NOMO-1 treated with dmso at 0.1 percent for 144 hours (cell line): ENCODE data around the gene DLG2.

Source experiments
- DNase-seq: peaks from one replicate; lab custom pipeline; 2025; ENCODE audit not compliant: unreplicated experiment; lab: John Stamatoyannopoulos, UW

The DLG2 gene

DNA sequence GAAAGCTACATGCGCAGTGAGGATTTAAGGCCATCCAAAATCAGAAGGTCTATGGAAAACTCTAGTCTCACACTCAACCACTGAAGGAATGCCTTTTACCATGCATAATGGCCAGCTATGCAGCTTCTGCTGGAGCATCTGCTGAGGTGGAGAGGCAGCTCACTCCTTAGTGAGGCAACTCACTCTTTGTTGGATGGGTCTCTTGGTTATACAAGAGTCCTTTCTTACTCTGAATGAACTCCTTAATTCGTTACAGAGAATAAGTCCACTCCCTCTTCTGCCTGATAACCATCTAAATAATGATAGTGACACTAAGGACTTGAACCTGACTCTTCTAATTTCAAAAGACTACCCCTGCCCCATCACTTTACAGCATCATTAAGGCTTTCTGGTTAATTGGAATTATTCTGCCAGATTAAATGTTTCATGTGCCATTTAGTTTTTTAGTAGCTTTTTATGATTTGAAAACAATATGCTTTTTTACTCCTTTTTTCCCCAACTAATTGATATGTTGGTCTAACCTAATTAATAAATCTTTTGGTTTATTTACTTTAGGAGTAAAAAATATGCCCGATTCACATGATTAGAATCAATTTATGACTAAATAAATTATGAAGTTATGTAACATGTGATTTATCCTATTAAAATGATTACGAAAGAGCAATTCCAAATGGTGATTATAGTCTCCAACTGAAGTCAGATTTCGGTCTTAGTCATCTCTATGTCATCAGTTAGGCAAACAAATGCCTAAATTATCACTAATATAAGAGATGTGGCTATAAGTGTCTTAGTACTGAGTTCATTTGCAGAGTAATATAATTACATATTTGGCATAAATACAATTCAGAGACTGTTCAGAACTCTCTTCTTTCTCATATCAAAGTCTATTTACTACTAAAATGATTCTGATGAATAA lies 2054.3 kb downstream of the DLG2 start:
- DNase-seq: no peak

- no peak for DNase-seq
These were observed 2055.8 kb downstream of the DLG2 start for GRCh38 chr11:83571302-83571701.

GRCh38 chr11:83569134-83569805 lies 2057.9 kb downstream of the DLG2 start:
- no peak for DNase-seq

DNA sequence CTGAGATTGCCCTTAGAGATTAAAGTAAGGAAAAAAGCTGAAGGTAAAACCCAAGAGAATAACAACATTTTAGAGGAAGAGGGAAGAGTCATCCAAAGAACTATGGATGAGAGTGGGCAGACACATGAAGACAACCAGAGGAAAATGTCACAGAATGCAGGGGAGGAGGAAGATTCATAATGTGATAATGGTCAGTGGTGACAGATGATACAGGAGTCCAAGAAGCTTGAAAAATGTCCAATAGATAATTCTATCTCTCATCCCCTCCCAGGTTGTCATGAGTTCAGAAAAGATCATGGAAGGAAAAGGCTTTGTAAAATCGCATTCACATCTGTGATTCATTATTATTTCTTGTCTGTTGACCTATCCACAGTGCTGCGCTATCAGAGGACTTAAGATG lies 2058.6 kb downstream of the DLG2 start:
- no peak for DNase-seq

DNA sequence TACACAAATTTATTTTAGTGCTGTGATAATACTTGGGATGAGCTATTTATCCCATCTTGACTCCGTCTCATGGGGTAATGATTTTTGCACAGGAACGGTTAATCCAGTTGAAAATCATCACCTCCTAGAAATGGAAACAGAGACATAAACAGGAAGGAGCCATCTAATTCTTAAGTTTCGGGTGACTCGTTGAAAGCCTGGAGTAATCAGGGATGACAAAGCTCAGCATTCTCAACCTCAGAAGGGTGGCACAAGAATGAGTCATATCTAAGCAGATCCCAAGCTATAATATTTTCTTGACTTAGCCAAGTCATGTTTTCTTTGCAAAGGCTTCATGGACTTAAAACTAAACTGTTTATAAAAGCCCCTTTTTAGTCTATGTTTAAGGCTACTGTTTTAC lies 2060.2 kb downstream of the DLG2 start:
- no peak for DNase-seq

DNA sequence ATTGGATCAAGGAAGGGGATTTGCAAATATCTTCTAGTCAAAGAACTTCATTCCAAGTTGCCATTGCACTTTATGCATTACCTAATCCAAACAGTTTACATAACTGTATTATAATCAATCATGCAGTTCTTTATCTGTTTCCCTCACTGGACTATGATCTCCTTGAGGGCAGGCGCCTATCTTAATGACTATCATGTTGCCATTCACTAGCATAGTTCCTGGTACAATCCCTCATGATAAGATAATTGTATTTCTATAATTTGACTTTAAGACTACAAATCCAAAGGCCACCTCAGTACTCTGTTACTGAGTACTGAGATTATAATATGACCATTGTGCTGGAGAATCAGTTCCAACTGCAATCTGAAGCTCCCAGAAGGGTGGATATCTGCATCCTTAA lies 2062.3 kb downstream of the DLG2 start:
- DNase-seq: no peak

DNA sequence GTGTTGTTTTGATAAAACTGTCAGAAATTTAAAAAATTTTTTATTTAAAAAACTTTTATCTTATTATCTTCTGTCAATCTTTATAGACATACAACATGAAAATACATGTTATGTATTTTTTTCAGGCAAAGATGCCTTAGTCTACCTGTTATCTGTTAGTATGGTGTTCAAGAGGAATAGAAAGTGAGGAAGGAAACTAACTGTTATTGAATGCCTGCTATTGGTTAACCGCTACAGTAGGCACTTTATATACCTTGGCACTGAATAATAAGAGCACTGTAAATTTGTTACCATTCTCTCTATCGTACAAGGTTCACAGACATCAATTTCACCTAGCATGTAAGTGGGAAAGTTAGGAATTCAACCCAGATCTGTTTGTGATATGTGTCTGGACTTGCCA lies 2068.9 kb downstream of the DLG2 start:
- DNase-seq: no peak

DNA sequence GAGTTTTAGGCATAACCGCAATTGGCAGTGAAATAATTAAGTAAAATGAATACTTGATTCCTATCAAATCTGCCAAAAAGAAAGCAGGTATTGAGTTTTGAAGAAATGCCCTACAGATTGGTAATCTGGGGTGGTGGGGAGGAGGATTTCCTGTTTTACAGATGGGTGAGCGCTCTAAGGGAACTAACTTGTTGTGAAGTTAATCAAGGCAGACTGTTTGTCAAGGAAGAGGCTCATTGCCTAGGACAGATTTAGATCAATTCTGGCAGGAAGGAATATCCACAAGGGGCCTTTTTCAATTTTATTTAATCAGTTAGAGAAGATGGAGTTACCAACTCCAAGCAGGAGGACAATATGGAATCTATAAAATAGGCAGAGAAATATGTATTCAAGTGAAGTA lies 2069.5 kb downstream of the DLG2 start:
- DNase-seq: no peak

GRCh38 chr11:83554876-83555275 lies 2072.3 kb downstream of the DLG2 start:
- no peak for DNase-seq

DNA sequence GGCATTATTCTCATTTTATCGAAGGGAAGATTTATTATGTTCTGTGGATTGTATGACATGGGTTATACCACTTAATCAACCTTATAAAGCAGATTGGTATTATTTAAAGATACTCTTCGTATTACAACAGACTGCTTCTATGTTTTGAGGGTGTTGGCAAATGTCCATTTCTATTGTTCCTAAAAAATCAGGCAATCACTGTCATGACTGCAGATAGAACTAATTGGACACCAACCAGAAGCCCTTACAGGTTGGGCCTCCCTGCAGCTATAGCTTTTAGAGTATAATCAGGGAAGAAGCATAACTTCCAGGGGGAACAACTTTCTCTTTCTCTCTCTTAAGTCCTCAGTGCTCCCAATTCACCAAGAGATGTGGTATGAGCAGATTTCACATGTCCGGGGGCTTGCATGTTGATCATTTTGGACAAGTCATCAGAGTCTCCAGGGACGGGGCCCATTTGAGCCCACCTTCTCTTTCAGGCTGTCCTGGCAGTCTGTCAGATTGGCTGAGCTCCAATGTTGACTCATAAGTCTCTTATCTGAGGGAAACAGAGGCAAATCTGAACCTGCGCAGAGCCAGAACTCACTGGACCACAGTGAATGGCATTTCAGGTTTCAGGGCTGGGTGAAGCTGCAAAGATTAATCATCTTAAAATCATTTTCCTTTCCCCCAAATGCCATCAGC lies 2077.0 kb downstream of the DLG2 start:
- DNase-seq: no peak

- DNase-seq: no peak
These were observed 2080.8 kb downstream of the DLG2 start for GRCh38 chr11:83546368-83546767.

- no peak for DNase-seq
These were observed 2081.5 kb downstream of the DLG2 start for GRCh38 chr11:83545494-83546260.

DNA sequence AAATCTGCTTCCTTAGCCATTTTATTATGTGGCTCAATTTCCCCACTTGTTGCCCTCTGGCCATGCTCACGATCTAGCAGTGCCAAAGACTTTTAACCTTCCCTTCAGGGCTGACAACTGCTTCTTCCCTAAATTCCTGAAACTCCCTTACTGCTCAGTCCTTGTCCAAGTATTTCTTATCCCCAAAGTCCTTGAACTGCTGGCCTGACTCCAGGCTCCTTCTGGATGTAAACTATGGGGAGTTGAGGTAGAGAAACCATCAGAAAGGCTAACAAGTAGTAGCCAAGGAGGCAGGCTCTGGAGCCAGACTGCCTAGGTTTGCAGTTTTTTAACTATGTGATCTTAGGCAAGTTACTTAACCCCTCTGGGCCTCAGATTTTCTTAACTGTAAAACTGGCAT lies 2082.3 kb downstream of the DLG2 start:
- no peak for DNase-seq

DNA sequence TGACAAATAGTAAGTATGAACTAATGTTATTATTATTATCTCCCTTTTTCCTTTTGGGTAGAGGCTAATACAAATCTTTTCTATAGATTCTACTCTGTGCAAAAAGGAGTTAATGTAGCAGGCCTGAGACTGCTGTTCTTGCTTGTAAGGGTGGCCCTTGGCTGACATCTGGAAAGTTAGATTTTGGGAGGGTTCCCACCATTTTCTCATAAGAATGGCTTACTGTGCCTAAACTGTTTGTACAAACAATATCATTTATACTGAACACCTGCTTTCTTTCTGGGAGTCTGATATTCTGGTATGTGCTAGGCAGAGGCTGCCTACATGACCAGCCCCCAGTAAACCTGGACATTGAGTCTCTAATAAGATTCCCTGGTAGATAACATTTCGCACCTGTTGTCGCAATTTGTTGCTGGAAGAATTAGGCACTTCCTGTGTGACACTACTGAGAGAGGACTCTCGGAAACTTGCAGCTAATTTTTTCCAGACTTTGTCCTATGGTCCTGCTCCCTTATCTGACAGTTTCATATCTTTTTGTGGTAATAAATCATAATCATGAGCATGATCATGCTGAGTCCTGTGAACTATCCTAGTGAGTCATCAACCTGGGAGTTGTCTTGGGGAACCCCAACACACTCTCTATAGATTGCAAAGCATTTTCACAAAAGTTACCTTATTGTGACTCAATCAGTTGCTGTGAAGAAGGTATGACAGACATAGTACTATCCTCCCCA lies 2083.3 kb downstream of the DLG2 start:
- no peak for DNase-seq

- no peak for DNase-seq
These were observed 2084.3 kb downstream of the DLG2 start for GRCh38 chr11:83542861-83543260.

GRCh38 chr11:83540728-83541127 lies 2086.4 kb downstream of the DLG2 start:
- DNase-seq: no peak

- no peak for DNase-seq
These were observed 2086.9 kb downstream of the DLG2 start for GRCh38 chr11:83540112-83540675.

- no peak for DNase-seq
These were observed 2088.9 kb downstream of the DLG2 start for GRCh38 chr11:83538286-83538685.

GRCh38 chr11:83537131-83537610 lies 2090.0 kb downstream of the DLG2 start:
- DNase-seq: no peak

DNA sequence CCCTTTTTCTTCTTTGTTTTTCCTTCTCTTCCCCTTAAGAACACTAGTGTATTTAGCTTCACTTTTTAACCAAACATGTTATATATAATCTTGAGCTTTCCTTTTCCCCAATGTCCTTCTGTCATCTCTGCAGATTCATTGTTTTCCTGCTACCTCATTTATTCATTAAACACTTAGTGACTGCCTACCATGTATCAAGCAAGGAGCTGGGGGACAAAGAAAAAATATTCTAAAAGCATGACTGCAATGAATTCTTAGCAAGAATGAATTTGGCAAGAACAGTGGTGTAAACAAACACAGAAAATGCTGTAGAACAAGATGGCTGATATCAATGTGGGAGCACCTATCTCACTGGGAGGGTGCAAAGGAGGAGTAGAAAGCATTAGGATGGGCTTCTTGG lies 2094.0 kb downstream of the DLG2 start:
- no peak for DNase-seq
